GM12878 (cell line): ENCODE measurements around the gene TMBIM1.
A peak's percentile ranks its signal among the peaks of the same experiment; 100 is the strongest.

Source experiments
- BCL11A ChIP-seq: IDR thresholded peaks from 2 replicates; pipeline ENCODE4 v1.6.1; 2011; ENCODE audit warnings: low read depth, low read length
- CTCF ChIP-seq, 3 experiments: IDR thresholded peaks in 2 of 3; conservative IDR thresholded peaks in 1 of 3; 2 replicates each; pipeline ENCODE4 v1.5.1; 2011; ENCODE audit warnings: low read depth in 3 of 3, low read length in 3 of 3, mild to moderate bottlenecking in 3 of 3, control low read depth in 2 of 3, moderate library complexity in 2 of 3, inconsistent platforms in 1 of 3, mixed read lengths in 1 of 3; ENCODE audit not compliant: control insufficient read depth in 2 of 3, insufficient read depth in 1 of 3; ENCODE audit errors: extremely low read depth in 1 of 3
- MAX ChIP-seq: IDR thresholded peaks from 2 replicates; pipeline ENCODE4 v1.6.1; 2012; ENCODE audit warnings: low read depth, low read length, improper control_type of control experiment
- POLR2AphosphoS5 ChIP-seq: IDR thresholded peaks from 2 replicates; pipeline ENCODE4 v1.6.1; 2011; ENCODE audit warnings: mild to moderate bottlenecking, low read length, inconsistent platforms
- RFX5 ChIP-seq: IDR thresholded peaks from 2 replicates; pipeline ENCODE4 v1.6.1; 2011; ENCODE audit warnings: low read depth, low read length, improper control_type of control experiment
- TARDBP ChIP-seq: IDR thresholded peaks from 2 replicates; pipeline ENCODE4 v1.6.1; 2016; ENCODE audit warnings: borderline replicate concordance

GRCh38 chr2:218332288-218332687 is 40.0 kb upstream of the TMBIM1 start:
- TF ChIP-seq TARDBP (no peak), CTCF (IDR thresholded peaks at IDR 0.05 in 2 of 3, conservative IDR thresholded peaks at IDR 0.05 in 1 of 3; ENCODE audit: control insufficient read depth in 2 of 3, extremely low read depth in 1 of 3, insufficient read depth in 1 of 3, low read depth in 3 of 3, low read length in 3 of 3) (peak in 1 of 3 experiments; percentile 31; a peak in 1 of 6 replicates), BCL11A (no peak), RFX5 (no peak), POLR2AphosphoS5 (no peak), MAX (no peak)
